ENCODE results near the gene NPPB. TPM values are rescaled to one million over a fixed set of nuclear protein-coding genes. Genes with fewer than 3 reads are reported as not detected.

NPPB gene
- total RNA-seq, 2 experiments from 2014 or later, result not detected

Other genes with a start within 250 kb of the NPPB start
- 1 to 10 TPM in 1 of 2 experiments, under 1 TPM in 1; 0.77 to 1.1 TPM for gene FBXO2, start 204.5 kb downstream of the NPPB start, total RNA-seq
- 10 to 100 TPM; 21.6 to 23.6 TPM for gene FBXO44, start 204.1 kb downstream of the NPPB start, total RNA-seq
- 10 to 100 TPM; 20.0 to 20.6 TPM for gene FBXO6, start 194.7 kb downstream of the NPPB start, total RNA-seq
- gene MAD2L2, start 177.8 kb downstream of the NPPB start, total RNA-seq, result 10 to 100 TPM; 86.7 to 88.3 TPM
- under 1 TPM; 0.26 to 0.30 TPM for gene DRAXIN, start 167.2 kb downstream of the NPPB start, total RNA-seq
- 10 to 100 TPM; 20.3 to 21.7 TPM for gene AGTRAP, start 122.8 kb downstream of the NPPB start, total RNA-seq
- not detected for gene C1orf167, start 96.8 kb downstream of the NPPB start, total RNA-seq
- gene MTHFR, start 53.0 kb downstream of the NPPB start, total RNA-seq, result 1 to 10 TPM; 7.1 to 7.9 TPM
- gene CLCN6, start 52.8 kb downstream of the NPPB start, total RNA-seq, result 10 to 100 TPM; 11.3 to 11.6 TPM
- gene NPPA, start 11.2 kb downstream of the NPPB start, total RNA-seq, result not detected
- gene KIAA2013, start 67.5 kb upstream of the NPPB start, total RNA-seq, result 10 to 100 TPM; 16.0 to 17.7 TPM
- gene PLOD1, start 75.8 kb upstream of the NPPB start, total RNA-seq, result 1 to 10 TPM; 6.7 to 9.0 TPM
- gene MFN2, start 121.5 kb upstream of the NPPB start, total RNA-seq, result 10 to 100 TPM; 47.4 to 52.3 TPM
- gene MIIP, start 160.6 kb upstream of the NPPB start, total RNA-seq, result 10 to 100 TPM; 32.8 to 36.4 TPM
- gene TNFRSF8, start 204.4 kb upstream of the NPPB start, total RNA-seq, result 10 to 100 TPM; 18.6 to 18.8 TPM

Measured in activated naive CD4-positive, alpha-beta T cell treated with anti-CD3 and anti-CD28 coated beads for 36 hours (primary cell).